ENCODE measurements around the gene PAK4. TPM values are rescaled to one million over a fixed set of nuclear protein-coding genes. Genes with fewer than 3 reads are reported as not detected.

The PAK4 gene
- total RNA-seq, 1 experiment from 2014 or later = 90.1 TPM

DNA sequence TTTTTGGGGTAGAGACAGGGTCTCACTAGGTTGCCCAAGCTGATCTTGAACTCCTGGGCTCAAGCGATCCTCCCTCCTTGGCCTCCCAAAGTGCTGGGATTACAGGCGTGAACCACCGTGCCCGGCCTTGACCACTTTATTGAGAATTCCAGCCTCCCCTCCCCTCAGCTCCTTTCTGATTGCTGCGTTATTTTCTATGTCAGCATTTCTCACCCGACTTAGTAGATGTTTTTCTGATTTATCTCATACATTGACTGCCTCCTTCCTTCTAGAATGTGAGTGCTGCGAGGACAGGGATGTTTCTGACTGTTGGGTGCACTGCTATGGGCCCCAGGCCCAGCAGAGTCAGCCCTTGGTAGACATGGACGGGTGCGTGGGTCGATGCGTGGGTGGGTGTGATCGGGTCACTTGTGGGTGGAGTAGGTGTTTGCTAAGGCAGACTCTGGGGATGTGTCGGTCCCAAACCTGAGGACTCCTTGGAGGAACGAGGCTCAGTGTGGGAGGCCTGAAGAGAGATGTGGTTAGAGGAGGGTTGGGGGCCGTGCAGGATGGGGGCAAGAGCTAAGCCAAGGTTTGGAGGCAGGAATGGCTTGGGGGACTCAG is 37.0 kb downstream of the PAK4 start (continued):
- TF ChIP-seq EZH2 (IDR thresholded peaks at IDR 0.05) (no peak), POLR2AphosphoS5 (IDR thresholded peaks at IDR 0.05; ENCODE audit: low read depth, low read length) (no peak), SRF (IDR thresholded peaks at IDR 0.05; ENCODE audit: low read depth) (no peak)

GRCh38 chr19:39163621-39164020 is 38.0 kb downstream of the PAK4 start:
- Histone ChIP-seq H3K27me3 (ENCODE audit: insufficient read depth, low read length) (no peaks in the 10 kb centered on the region), H3K36me3 (ENCODE audit: control insufficient read depth in 1 of 2, insufficient read depth in 2 of 2, low read length in 2 of 2) (no peaks in the 10 kb centered on the region), H3K4me3 (replicated peaks in 1 of 2; ENCODE audit: low read depth in 1 of 2, low read length in 2 of 2) (no peak overlapping the region), H3K4me2 (ENCODE audit: low read length) (no peak overlapping the region), H4K20me1 (ENCODE audit: insufficient read depth) (no peaks in the 10 kb centered on the region), H2AFZ (ENCODE audit: low read depth, low read length, poor library complexity, severe bottlenecking) (no peak overlapping the region), H3K79me2 (ENCODE audit: insufficient read depth, low read length) (peaks cover 61% of the 10 kb centered on the region), H3K9me2 (ENCODE audit: insufficient read depth) (no peaks in the 10 kb centered on the region), H3K4me1 (ENCODE audit: control insufficient read depth in 1 of 2, insufficient read depth in 2 of 2, low read length in 2 of 2) (peaks cover 16 to 22% of the 10 kb centered on the region in 2 experiments; a peak in 3 of 4 replicates), H3K27ac (ENCODE audit: low read depth, low read length) (no peak overlapping the region), H3K9ac (ENCODE audit: low read length) (no peak overlapping the region), H3K9me3 (ENCODE audit: control insufficient read depth in 1 of 2, insufficient read depth in 1 of 2, low read depth in 1 of 2, low read length in 2 of 2) (no peaks in the 10 kb centered on the region)
- POLR2A ChIA-PET = no interaction called here
- no peak for DNase-seq (ENCODE audit: low read depth, low spot score)
- ATAC-seq = no peak
- CTCF ChIA-PET = no interaction called here
- RAD21 ChIA-PET (ENCODE audit: low non-redundant PET in 1 of 2, low total read pairs in 2 of 2, uncharacterized antibody in 2 of 2, unreplicated experiment in 2 of 2) = no interaction called here
- intact Hi-C loops (cut with micrococcal nuclease) = no loop called here
- no TSS peak for BruUV-seq (replicated peaks)
- no peak for TF ChIP-seq YY1 (IDR thresholded peaks at IDR 0.05; ENCODE audit: extremely low read depth, insufficient replicate concordance, low read depth, low read length)
- no peak for TF ChIP-seq POLR2A (IDR thresholded peaks at IDR 0.05; ENCODE audit: borderline replicate concordance, extremely low read depth, insufficient read depth, insufficient read length)
- no peak for TF ChIP-seq POLR2AphosphoS5 (IDR thresholded peaks at IDR 0.05; ENCODE audit: low read depth, low read length)
- no peak for TF ChIP-seq CEBPB (IDR thresholded peaks at IDR 0.05; ENCODE audit: low read depth)
- no peak for TF ChIP-seq REST (IDR thresholded peaks at IDR 0.05; ENCODE audit: low read depth)
- no peak for TF ChIP-seq EZH2phosphoT487 (IDR thresholded peaks at IDR 0.05; ENCODE audit: borderline replicate concordance)
- TF ChIP-seq JUND (IDR thresholded peaks at IDR 0.05) = no peak
- TF ChIP-seq CBX3 (IDR thresholded peaks at IDR 0.05; ENCODE audit: low read depth) = no peak
- TF ChIP-seq, protein P1, sequence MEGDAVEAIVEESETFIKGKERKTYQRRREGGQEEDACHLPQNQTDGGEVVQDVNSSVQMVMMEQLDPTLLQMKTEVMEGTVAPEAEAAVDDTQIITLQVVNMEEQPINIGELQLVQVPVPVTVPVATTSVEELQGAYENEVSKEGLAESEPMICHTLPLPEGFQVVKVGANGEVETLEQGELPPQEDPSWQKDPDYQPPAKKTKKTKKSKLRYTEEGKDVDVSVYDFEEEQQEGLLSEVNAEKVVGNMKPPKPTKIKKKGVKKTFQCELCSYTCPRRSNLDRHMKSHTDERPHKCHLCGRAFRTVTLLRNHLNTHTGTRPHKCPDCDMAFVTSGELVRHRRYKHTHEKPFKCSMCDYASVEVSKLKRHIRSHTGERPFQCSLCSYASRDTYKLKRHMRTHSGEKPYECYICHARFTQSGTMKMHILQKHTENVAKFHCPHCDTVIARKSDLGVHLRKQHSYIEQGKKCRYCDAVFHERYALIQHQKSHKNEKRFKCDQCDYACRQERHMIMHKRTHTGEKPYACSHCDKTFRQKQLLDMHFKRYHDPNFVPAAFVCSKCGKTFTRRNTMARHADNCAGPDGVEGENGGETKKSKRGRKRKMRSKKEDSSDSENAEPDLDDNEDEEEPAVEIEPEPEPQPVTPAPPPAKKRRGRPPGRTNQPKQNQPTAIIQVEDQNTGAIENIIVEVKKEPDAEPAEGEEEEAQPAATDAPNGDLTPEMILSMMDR (IDR thresholded peaks at IDR 0.05 in 2 of 3, conservative IDR thresholded peaks at IDR 0.05 in 1 of 3; ENCODE audit: borderline replicate concordance in 1 of 3, insufficient read depth in 1 of 3, low read depth in 2 of 3, low read length in 2 of 3) = no peak
- TF ChIP-seq FOSL1 (IDR thresholded peaks at IDR 0.05; ENCODE audit: low read depth) = no peak
- no peak for TF ChIP-seq SP1 (IDR thresholded peaks at IDR 0.05; ENCODE audit: low read depth)
- no peak for TF ChIP-seq ELF1 (IDR thresholded peaks at IDR 0.05; ENCODE audit: borderline replicate concordance, low read depth)
- TF ChIP-seq, protein P2, sequence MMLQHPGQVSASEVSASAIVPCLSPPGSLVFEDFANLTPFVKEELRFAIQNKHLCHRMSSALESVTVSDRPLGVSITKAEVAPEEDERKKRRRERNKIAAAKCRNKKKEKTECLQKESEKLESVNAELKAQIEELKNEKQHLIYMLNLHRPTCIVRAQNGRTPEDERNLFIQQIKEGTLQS (IDR thresholded peaks at IDR 0.05) = no peak
- no peak for TF ChIP-seq ZBTB33 (IDR thresholded peaks at IDR 0.05; ENCODE audit: extremely low read depth, insufficient replicate concordance, low read length)
- TF ChIP-seq SIN3A (IDR thresholded peaks at IDR 0.05; ENCODE audit: low read depth) = no peak
- no peak for TF ChIP-seq EGR1 (IDR thresholded peaks at IDR 0.05; ENCODE audit: low read depth)
